ENCODE measurements around the gene NRTN. TPM values are rescaled to one million over a fixed set of nuclear protein-coding genes. Genes with fewer than 3 reads are reported as not detected.

The NRTN gene
- total RNA-seq, 1 experiment from 2014 or later: 4.6 TPM

DNA sequence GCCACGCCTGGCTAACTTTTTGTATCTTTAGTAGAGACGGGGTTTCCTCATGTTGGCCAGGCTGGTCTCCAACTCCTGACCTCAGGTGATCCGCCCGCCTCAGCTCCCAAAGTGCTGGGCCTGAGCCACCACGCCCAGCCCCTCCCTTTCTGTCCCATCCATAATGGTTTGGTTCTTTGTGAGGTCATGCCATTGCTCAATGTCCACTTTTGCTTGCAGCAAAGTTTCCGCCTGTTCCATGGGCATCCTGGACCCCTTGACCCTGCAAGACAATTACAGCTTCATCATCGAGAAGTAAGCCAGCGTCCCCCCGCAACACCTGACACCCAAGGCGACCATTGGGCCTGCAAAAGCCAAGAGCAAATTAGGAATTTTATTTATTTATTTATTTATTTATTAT, 36.9 kb upstream of the NRTN start:
- no peak for TF ChIP-seq CTCF (conservative IDR thresholded peaks at IDR 0.05)
- H3K9me3 Mint-ChIP-seq: no peaks in the 10 kb centered on the region
- Histone ChIP-seq H4K5ac (ENCODE audit: insufficient read length, low read depth, low read length) (no peak overlapping the region), H2BK15ac (ENCODE audit: low read depth, low read length) (no peak overlapping the region), H3K4me2 (ENCODE audit: insufficient read depth, insufficient read length, low read length) (no peak overlapping the region), H2BK12ac (ENCODE audit: insufficient read length, low read depth, low read length) (no peak overlapping the region), H3K4me1 (ENCODE audit: insufficient read depth, low read length) (no peaks in the 10 kb centered on the region), H3K4ac (ENCODE audit: low read depth, low read length) (no peak overlapping the region), H3K9ac (ENCODE audit: extremely low read depth, insufficient read length, low read length) (no peak overlapping the region), H3K79me2 (ENCODE audit: insufficient read depth, low read length) (no peaks in the 10 kb centered on the region), H4K8ac (replicated peaks; ENCODE audit: insufficient read length, low read depth, low read length) (no peak overlapping the region), H4K20me1 (ENCODE audit: control insufficient read depth, insufficient read depth, insufficient read length) (no peaks in the 10 kb centered on the region), H3K18ac (ENCODE audit: insufficient read length, low read depth, low read length) (no peak overlapping the region), H3K27ac (ENCODE audit: insufficient read length, low read depth, low read length) (no peak overlapping the region), H2AK5ac (ENCODE audit: insufficient read length, low read length) (no peak overlapping the region), H3K27me3 (ENCODE audit: insufficient read depth, low read length) (no peaks in the 10 kb centered on the region), H3K23ac (ENCODE audit: insufficient read length, low read depth, low read length) (no peak overlapping the region), H3K23me2 (ENCODE audit: insufficient read length, low read depth, low read length, poor library complexity, severe bottlenecking) (no peaks in the 10 kb centered on the region), H3T11ph (ENCODE audit: low read length) (no peak overlapping the region), H2BK20ac (ENCODE audit: low read depth, low read length, poor library complexity, severe bottlenecking) (no peak overlapping the region), H3K56ac (ENCODE audit: insufficient read length, low read depth, low read length) (no peak overlapping the region), H3K9me3 (ENCODE audit: control insufficient read depth, low read depth, low read length) (no peaks in the 10 kb centered on the region), H3K14ac (ENCODE audit: insufficient read depth, low read length) (no peak overlapping the region), H2AFZ (ENCODE audit: low read length) (no peak overlapping the region), H2BK120ac (ENCODE audit: low read depth, low read length, poor library complexity, severe bottlenecking) (no peak overlapping the region), H3K79me1 (ENCODE audit: insufficient read depth, low read depth, low read length, poor library complexity, severe bottlenecking) (no peaks in the 10 kb centered on the region), H4K91ac (ENCODE audit: insufficient read length, low read depth, low read length) (no peak overlapping the region), H2BK5ac (ENCODE audit: insufficient read length, low read length) (no peak overlapping the region)
- H3K27me3 Mint-ChIP-seq (ENCODE audit: low read depth): peaks cover 3% of the 10 kb centered on the region
- no peak overlapping the region for H3K4me3 Mint-ChIP-seq
- peak overlapping the region in 1 of 3 experiments; percentile 42; a peak in 2 of 7 replicates for H3K27ac Mint-ChIP-seq
- no CpG with 5 or more reads among the region's 10 CpGs for WGBS (ENCODE audit: extremely low coverage, insufficient read length, low lambda C conversion rate)
- H3K4me1 Mint-ChIP-seq: no peaks in the 10 kb centered on the region
- no peaks in the 10 kb centered on the region for H3K36me3 Mint-ChIP-seq (ENCODE audit: insufficient read depth in 1 of 3, low read depth in 3 of 3)
- DNase-seq: no peak

Data from H9 (cell line).